GM13977 (cell line): ENCODE measurements around the gene NRBP1.

Experiments used
- DNase-seq: peaks from one replicate; pipeline ENCODE4 v3.0.0; 2012; ENCODE audit warnings: low spot score
- in situ Hi-C: fragments of 300-500 bp; cut with MboI; formaldehyde crosslinking; loops from one replicate; pipeline ENCODE4 v1.12.0; 2022; ENCODE audit warnings: low sequenced_read_pairs, low pct_unique_long_range_greater_than_20kb, mixed read lengths, inconsistent platforms; ENCODE audit not compliant: unreplicated experiment
- TF ChIP-seq, protein P1 (sequence below): IDR thresholded peaks from 2 replicates; pipeline ENCODE4 v1.5.1; 2012; ENCODE audit warnings: mild to moderate bottlenecking, control low read depth; ENCODE audit not compliant: insufficient read depth; ENCODE audit errors: extremely low read depth, missing control alignments

NRBP1 gene

GRCh38 chr2:27408601-27409320 lies 19.7 kb upstream of the NRBP1 start:
- peak; percentile 47 for DNase-seq
- in situ Hi-C loops = no loop called here
- TF ChIP-seq, protein P1, sequence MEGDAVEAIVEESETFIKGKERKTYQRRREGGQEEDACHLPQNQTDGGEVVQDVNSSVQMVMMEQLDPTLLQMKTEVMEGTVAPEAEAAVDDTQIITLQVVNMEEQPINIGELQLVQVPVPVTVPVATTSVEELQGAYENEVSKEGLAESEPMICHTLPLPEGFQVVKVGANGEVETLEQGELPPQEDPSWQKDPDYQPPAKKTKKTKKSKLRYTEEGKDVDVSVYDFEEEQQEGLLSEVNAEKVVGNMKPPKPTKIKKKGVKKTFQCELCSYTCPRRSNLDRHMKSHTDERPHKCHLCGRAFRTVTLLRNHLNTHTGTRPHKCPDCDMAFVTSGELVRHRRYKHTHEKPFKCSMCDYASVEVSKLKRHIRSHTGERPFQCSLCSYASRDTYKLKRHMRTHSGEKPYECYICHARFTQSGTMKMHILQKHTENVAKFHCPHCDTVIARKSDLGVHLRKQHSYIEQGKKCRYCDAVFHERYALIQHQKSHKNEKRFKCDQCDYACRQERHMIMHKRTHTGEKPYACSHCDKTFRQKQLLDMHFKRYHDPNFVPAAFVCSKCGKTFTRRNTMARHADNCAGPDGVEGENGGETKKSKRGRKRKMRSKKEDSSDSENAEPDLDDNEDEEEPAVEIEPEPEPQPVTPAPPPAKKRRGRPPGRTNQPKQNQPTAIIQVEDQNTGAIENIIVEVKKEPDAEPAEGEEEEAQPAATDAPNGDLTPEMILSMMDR = no peak

DNA sequence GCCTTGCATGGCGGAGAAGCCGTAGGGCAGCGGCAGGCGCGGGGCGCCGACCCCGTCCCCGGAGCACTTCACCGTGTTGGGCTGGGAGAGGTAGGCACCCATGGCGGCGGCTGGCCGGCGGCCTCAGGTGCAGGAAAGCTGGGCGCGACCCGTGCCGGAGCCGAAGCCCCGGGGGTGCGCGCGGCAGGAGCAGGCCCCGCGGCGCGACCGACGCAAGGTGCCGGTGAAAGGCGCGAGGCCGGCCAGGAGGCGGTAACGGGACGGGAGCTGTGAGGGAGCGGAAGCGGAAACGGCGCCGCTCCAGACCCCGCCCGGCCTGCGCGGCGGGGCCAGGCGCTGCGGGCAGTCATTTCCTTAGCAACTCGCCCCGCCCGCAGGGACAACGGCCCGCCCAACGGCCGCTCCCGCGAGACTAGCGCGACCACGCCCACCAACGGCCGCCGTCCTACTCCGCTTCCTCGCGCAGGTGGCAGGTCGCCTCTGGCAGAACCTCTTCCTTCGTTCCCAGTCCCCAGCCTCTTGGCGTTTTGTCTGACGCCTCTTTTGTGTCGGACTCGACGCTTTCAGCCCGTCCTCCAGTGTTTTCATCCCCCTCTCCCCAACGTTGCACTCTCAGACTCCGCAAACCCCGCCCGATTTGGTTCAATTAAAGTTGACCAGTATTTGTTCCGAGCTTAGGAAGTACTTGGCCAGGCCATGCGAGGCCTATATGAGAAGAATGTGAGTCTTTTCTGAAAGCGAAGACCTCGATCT lies 18.9 kb upstream of the NRBP1 start, which contains the start of gene PPM1G:
PPM1G (minus strand) TSS at position 271 of the 753 bp plus-strand sequence; CDS start at position 102, 169 bp downstream.
- TF ChIP-seq, protein P1 = no peak
- peak; percentile 97 for DNase-seq
- in situ Hi-C loops = no loop called here

- in situ Hi-C loops = no loop called here
- DNase-seq = no peak
- TF ChIP-seq, protein P1 = no peak
These were observed 15.8 kb upstream of the NRBP1 start for GRCh38 chr2:27412419-27413152.

DNA sequence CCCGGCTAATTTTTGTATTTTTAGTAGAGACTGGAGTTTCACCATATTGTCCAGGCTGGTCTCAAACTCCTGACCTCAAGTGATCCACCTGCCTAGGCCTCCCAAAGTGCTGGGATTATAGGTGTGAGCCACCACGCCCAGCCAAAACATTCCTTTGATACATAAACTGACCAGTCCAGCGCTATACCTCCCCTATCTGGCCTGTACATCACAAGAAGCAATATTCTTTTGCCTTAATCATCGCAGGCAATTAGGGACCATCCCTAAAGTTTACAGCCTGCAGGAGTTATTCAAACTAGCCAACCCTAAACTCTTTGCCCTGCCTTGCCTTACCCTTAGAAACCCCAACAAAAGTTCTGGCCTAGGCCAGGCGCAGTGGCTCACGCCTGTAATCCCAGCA lies 12.3 kb upstream of the NRBP1 start:
- DNase-seq = no peak
- TF ChIP-seq, protein P1 = no peak
- in situ Hi-C loops = no loop called here

DNA sequence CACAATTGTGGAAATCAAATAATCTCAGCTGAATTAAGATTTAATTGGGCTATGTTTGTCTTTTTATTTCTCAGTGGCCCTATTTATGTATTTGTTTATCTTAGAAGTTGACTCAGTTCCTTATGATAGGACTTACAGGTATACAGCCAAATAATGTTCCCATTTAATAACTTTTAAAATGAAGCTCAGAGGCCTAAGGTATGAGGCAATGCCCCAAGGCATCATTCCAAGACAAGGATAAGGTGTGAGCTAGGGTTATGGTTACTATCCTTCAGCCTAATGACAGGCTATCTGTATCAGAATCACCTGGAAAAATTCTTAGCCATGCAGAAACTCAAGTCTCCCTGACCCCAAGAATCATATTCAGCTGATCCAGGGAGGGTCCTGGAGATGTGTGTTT lies 7.4 kb upstream of the NRBP1 start:
- no peak for DNase-seq
- TF ChIP-seq, protein P1 = no peak
- in situ Hi-C loops = no loop called here

GRCh38 chr2:27421660-27422250 lies 6.7 kb upstream of the NRBP1 start:
- no peak for DNase-seq
- in situ Hi-C loops = no loop called here
- TF ChIP-seq, protein P1 = no peak
